Measurements from ENCODE around the gene TBCD.

TBCD gene

GRCh38 chr17:82841921-82842596, 90.2 kb downstream of the TBCD start:
- H2AFZ ChIP-seq (ENCODE audit: low read length), result no peak overlapping the region
- H3K36me3 ChIP-seq (replicated peaks; ENCODE audit: insufficient read depth, low read length), result no peaks in the 10 kb centered on the region
- DNase-seq, result no peak
- H3K27ac ChIP-seq (ENCODE audit: low read length), result no peak overlapping the region
- no peaks in the 10 kb centered on the region for H3K79me2 ChIP-seq (ENCODE audit: low read length)
- TF ChIP-seq EZH2 (optimal IDR thresholded peaks at IDR 0.05; ENCODE audit: low read depth, low read length), result no peak
- TF ChIP-seq CTCF (IDR thresholded peaks at IDR 0.05; ENCODE audit: low read length), result no peak
- TF ChIP-seq EZH2phosphoT487 (IDR thresholded peaks at IDR 0.05; ENCODE audit: low read length), result no peak
- no peaks in the 10 kb centered on the region for H3F3A ChIP-seq (ENCODE audit: insufficient read depth, low read length)
- no peaks in the 10 kb centered on the region for H3K27me3 ChIP-seq (replicated peaks; ENCODE audit: insufficient read depth, low read length)
- H3K9me2 ChIP-seq (replicated peaks; ENCODE audit: insufficient read depth, low read length), result no peaks in the 10 kb centered on the region
- H4K20me1 ChIP-seq (ENCODE audit: insufficient read depth, low read length), result no peaks in the 10 kb centered on the region
- H3K4me3 ChIP-seq (ENCODE audit: low read length), result no peak overlapping the region
- no peaks in the 10 kb centered on the region for H3K9me3 ChIP-seq (replicated peaks; ENCODE audit: insufficient read depth, low read length)
- no peak overlapping the region for H3K4me2 ChIP-seq (ENCODE audit: low read depth, low read length)
- no peak overlapping the region for H3K9ac ChIP-seq (ENCODE audit: low read length)
- H3K4me1 ChIP-seq (ENCODE audit: low read length), result no peaks in the 10 kb centered on the region

- no peak overlapping the region for H2AFZ ChIP-seq (ENCODE audit: low read length)
- no peaks in the 10 kb centered on the region for H3K36me3 ChIP-seq (replicated peaks; ENCODE audit: insufficient read depth, low read length)
- H3K27me3 ChIP-seq (replicated peaks; ENCODE audit: insufficient read depth, low read length), result no peaks in the 10 kb centered on the region
- H3K4me2 ChIP-seq (ENCODE audit: low read depth, low read length), result no peak overlapping the region
- H3K4me3 ChIP-seq (ENCODE audit: low read length), result no peak overlapping the region
- TF ChIP-seq EZH2phosphoT487 (IDR thresholded peaks at IDR 0.05; ENCODE audit: low read length) (no peak), CTCF (IDR thresholded peaks at IDR 0.05; ENCODE audit: low read length) (no peak), EZH2 (optimal IDR thresholded peaks at IDR 0.05; ENCODE audit: low read depth, low read length) (no peak)
- no peaks in the 10 kb centered on the region for H3K9me3 ChIP-seq (replicated peaks; ENCODE audit: insufficient read depth, low read length)
- H3K9ac ChIP-seq (ENCODE audit: low read length), result no peak overlapping the region
- H3F3A ChIP-seq (ENCODE audit: insufficient read depth, low read length), result no peaks in the 10 kb centered on the region
- no peaks in the 10 kb centered on the region for H3K79me2 ChIP-seq (ENCODE audit: low read length)
- DNase-seq, result no peak
- H3K9me2 ChIP-seq (replicated peaks; ENCODE audit: insufficient read depth, low read length), result no peaks in the 10 kb centered on the region
- no peaks in the 10 kb centered on the region for H3K4me1 ChIP-seq (ENCODE audit: low read length)
- no peak overlapping the region for H3K27ac ChIP-seq (ENCODE audit: low read length)
- no peaks in the 10 kb centered on the region for H4K20me1 ChIP-seq (ENCODE audit: insufficient read depth, low read length)
Observed at GRCh38 chr17:82843904-82844680, 92.2 kb downstream of the TBCD start.

GRCh38 chr17:82844796-82845162, 92.9 kb downstream of the TBCD start:
- no peak overlapping the region for H3K4me3 ChIP-seq (ENCODE audit: low read length)
- TF ChIP-seq EZH2phosphoT487 (IDR thresholded peaks at IDR 0.05; ENCODE audit: low read length), result no peak
- TF ChIP-seq EZH2 (optimal IDR thresholded peaks at IDR 0.05; ENCODE audit: low read depth, low read length), result no peak
- no peak for TF ChIP-seq CTCF (IDR thresholded peaks at IDR 0.05; ENCODE audit: low read length)
- no peaks in the 10 kb centered on the region for H3K27me3 ChIP-seq (replicated peaks; ENCODE audit: insufficient read depth, low read length)
- no peak overlapping the region for H2AFZ ChIP-seq (ENCODE audit: low read length)
- no peaks in the 10 kb centered on the region for H3K79me2 ChIP-seq (ENCODE audit: low read length)
- H3K27ac ChIP-seq (ENCODE audit: low read length), result no peak overlapping the region
- H3K4me1 ChIP-seq (ENCODE audit: low read length), result no peaks in the 10 kb centered on the region
- H3F3A ChIP-seq (ENCODE audit: insufficient read depth, low read length), result no peaks in the 10 kb centered on the region
- no peak overlapping the region for H3K4me2 ChIP-seq (ENCODE audit: low read depth, low read length)
- no peaks in the 10 kb centered on the region for H3K36me3 ChIP-seq (replicated peaks; ENCODE audit: insufficient read depth, low read length)
- H4K20me1 ChIP-seq (ENCODE audit: insufficient read depth, low read length), result no peaks in the 10 kb centered on the region
- DNase-seq, result no peak
- H3K9ac ChIP-seq (ENCODE audit: low read length), result no peak overlapping the region
- H3K9me2 ChIP-seq (replicated peaks; ENCODE audit: insufficient read depth, low read length), result no peaks in the 10 kb centered on the region
- H3K9me3 ChIP-seq (replicated peaks; ENCODE audit: insufficient read depth, low read length), result no peaks in the 10 kb centered on the region
